Fibroblast of mammary gland (primary cell): ENCODE results near the gene TOP2A.

Experiments used
- DNase-seq: peaks from one replicate; pipeline ENCODE4 v3.0.0-alpha.2; 2010; ENCODE audit warnings: low read depth
- H3K4me3 ChIP-seq: 2 replicates; pipeline ENCODE4 v1.5.1; 2011; ENCODE audit warnings: low read depth, mild to moderate bottlenecking, low read length, moderate library complexity; ENCODE audit not compliant: control insufficient read depth
- TF ChIP-seq, protein P1 (sequence below): conservative IDR thresholded peaks from 2 replicates; pipeline ENCODE4 v1.5.1; 2011; ENCODE audit warnings: low read depth, low read length, inconsistent platforms; ENCODE audit not compliant: control insufficient read depth, insufficient read depth

The TOP2A gene

GRCh38 chr17:40461732-40462342, 44.1 kb upstream of the TOP2A start:
- no peak overlapping the region for H3K4me3 ChIP-seq
- peak; percentile 76 for DNase-seq
- TF ChIP-seq, protein P1, sequence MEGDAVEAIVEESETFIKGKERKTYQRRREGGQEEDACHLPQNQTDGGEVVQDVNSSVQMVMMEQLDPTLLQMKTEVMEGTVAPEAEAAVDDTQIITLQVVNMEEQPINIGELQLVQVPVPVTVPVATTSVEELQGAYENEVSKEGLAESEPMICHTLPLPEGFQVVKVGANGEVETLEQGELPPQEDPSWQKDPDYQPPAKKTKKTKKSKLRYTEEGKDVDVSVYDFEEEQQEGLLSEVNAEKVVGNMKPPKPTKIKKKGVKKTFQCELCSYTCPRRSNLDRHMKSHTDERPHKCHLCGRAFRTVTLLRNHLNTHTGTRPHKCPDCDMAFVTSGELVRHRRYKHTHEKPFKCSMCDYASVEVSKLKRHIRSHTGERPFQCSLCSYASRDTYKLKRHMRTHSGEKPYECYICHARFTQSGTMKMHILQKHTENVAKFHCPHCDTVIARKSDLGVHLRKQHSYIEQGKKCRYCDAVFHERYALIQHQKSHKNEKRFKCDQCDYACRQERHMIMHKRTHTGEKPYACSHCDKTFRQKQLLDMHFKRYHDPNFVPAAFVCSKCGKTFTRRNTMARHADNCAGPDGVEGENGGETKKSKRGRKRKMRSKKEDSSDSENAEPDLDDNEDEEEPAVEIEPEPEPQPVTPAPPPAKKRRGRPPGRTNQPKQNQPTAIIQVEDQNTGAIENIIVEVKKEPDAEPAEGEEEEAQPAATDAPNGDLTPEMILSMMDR: no peak

- no peak overlapping the region for H3K4me3 ChIP-seq
- DNase-seq: peak; percentile 81
- TF ChIP-seq, protein P1: no peak
Observed at GRCh38 chr17:40460968-40461731, 43.5 kb upstream of the TOP2A start.

- TF ChIP-seq, protein P1: no peak
- H3K4me3 ChIP-seq: no peak overlapping the region
- DNase-seq: no peak
Observed at GRCh38 chr17:40460604-40460967, 42.9 kb upstream of the TOP2A start.

GRCh38 chr17:40459636-40460603, 42.2 kb upstream of the TOP2A start:
- peak; percentile 40 for DNase-seq
- TF ChIP-seq, protein P1: no peak
- no peak overlapping the region for H3K4me3 ChIP-seq

GRCh38 chr17:40458851-40459482, 41.3 kb upstream of the TOP2A start:
- no peak overlapping the region for H3K4me3 ChIP-seq

More at GRCh38 chr17:40458851-40459482, 41.3 kb upstream of the TOP2A start:
- peak; percentile 65 for DNase-seq
- TF ChIP-seq, protein P1: no peak
